Caco-2 (cell line): ENCODE results near the gene SIAH3. TPM values are rescaled to one million over a fixed set of nuclear protein-coding genes. Genes with fewer than 3 reads are reported as not detected.

ENCODE experiments used
- BruUV-seq: library from RNA; stranded (reverse); fragments of 400-500 nt; replicated peaks from 2 replicates; lab custom pipeline; 2021; lab: Mats Ljungman, UMichigan
- CTCF ChIA-PET: fragments of 300-600 bp; sonication (Branson Sonifier 250); formaldehyde crosslinking; loops from one replicate; lab custom pipeline; 2022; ENCODE audit warnings: antibody characterized with exemption; lab: Charles Lee
- POLR2A ChIA-PET: fragments of 300-600 bp; sonication (Branson Sonifier 250); formaldehyde crosslinking; loops from one replicate; lab custom pipeline; 2022; ENCODE audit warnings: antibody characterized with exemption; lab: Charles Lee
- DNase-seq, 2 experiments: peaks; one replicate each; pipeline versions ENCODE4 v3.0.0 to v3.0.0-alpha.2; 2020 to 2022
- H3K27me3 ChIP-seq: replicated peaks from 2 replicates; pipeline ENCODE4 v1.6.0; 2011; ENCODE audit warnings: low read length; ENCODE audit not compliant: control insufficient read depth, insufficient read depth
- H3K36me3 ChIP-seq: 2 replicates; pipeline ENCODE4 v1.5.1; 2011; ENCODE audit warnings: low read length; ENCODE audit not compliant: control insufficient read depth, insufficient read depth
- H3K4me1 ChIP-seq: fragments of 250-450 bp; sonication (Bioruptor Pico); 2 replicates; pipeline ENCODE4 v1.5.1; 2020; ENCODE audit warnings: mild to moderate bottlenecking
- H3K4me3 ChIP-seq: 2 replicates; pipeline ENCODE4 v1.5.1; 2011; ENCODE audit warnings: low read depth, mild to moderate bottlenecking, control low read depth, low read length
- H3K9me3 ChIP-seq: fragments of 250-450 bp; sonication (Bioruptor Pico); 2 replicates; pipeline ENCODE4 v1.5.1; 2020; ENCODE audit warnings: mild to moderate bottlenecking, moderate library complexity
- H3K27ac Mint-ChIP-seq: one replicate; pipeline ENCODE4 v1.8.0; 2022; ENCODE audit warnings: mixed read lengths; ENCODE audit not compliant: unreplicated experiment
- H3K27me3 Mint-ChIP-seq: one replicate; pipeline ENCODE4 v1.8.0; 2022; ENCODE audit warnings: mixed read lengths; ENCODE audit not compliant: insufficient read depth, unreplicated experiment
- H3K36me3 Mint-ChIP-seq: one replicate; pipeline ENCODE4 v1.8.0; 2022; ENCODE audit warnings: mild to moderate bottlenecking, mixed read lengths; ENCODE audit not compliant: insufficient read depth, unreplicated experiment
- H3K4me1 Mint-ChIP-seq: one replicate; pipeline ENCODE4 v1.8.0; 2022; ENCODE audit warnings: low read depth, mixed read lengths; ENCODE audit not compliant: unreplicated experiment
- H3K4me3 Mint-ChIP-seq: one replicate; pipeline ENCODE4 v1.8.0; 2022; ENCODE audit warnings: mild to moderate bottlenecking, moderate library complexity, mixed read lengths; ENCODE audit not compliant: unreplicated experiment
- H3K9me3 Mint-ChIP-seq: one replicate; pipeline ENCODE4 v1.8.0; 2022; ENCODE audit warnings: mixed read lengths; ENCODE audit not compliant: unreplicated experiment
- intact Hi-C: fragments of 100-400 bp; cut with micrococcal nuclease; formaldehyde crosslinking; loops from one replicate; pipeline ENCODE4 v1.10.0; 2022; ENCODE audit not compliant: unreplicated experiment
- total RNA-seq: library from RNA; stranded (reverse); gene quantifications from 2 replicates; pipeline ENCODE4 v1.2.3, GENCODE V29; 2022
- TF ChIP-seq, protein P1 (sequence below), 2 experiments: fragments of 200-600 bp in 1 of 2; IDR thresholded peaks; 1 replicate in 1 of 2; 2 replicates in 1 of 2; pipeline versions ENCODE4 v1.5.1 to v1.8.0; 2011 to 2022; ENCODE audit warnings: antibody characterized with exemption in 1 of 2, control low read depth in 1 of 2, inconsistent platforms in 1 of 2, low read depth in 1 of 2, low read length in 1 of 2, mild to moderate bottlenecking in 1 of 2, moderate library complexity in 1 of 2; ENCODE audit not compliant: insufficient read depth in 1 of 2, severe bottlenecking in 1 of 2, unreplicated experiment in 1 of 2

Gene SIAH3
- total RNA-seq, 1 experiment from 2014 or later = not detected

DNA sequence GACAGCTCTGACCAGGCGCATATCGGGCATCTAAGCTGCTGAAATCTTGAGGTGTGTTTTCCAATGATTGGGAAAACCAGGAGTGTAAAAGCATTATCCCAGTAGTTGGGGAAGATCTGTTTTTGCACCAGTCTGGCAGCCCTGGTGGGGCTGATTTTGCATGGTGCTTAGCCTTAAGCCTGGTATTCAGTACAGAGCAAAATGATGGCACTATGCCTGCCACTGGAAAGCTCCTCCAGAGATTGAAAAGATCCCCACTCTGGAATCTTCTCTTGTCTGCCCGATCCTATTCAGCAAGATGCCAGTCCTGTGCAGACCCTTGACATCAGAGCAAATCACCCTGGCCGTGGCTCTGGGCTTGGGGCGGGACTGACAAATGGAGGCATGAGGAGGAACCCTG lies 44.7 kb upstream of the SIAH3 start:
- Mint-ChIP-seq H3K27ac (no peak overlapping the region), H3K4me3 (no peak overlapping the region), H3K36me3 (no peaks in the 10 kb centered on the region), H3K27me3 (peaks cover 21% of the 10 kb centered on the region), H3K4me1 (no peaks in the 10 kb centered on the region), H3K9me3 (no peaks in the 10 kb centered on the region)
- no peak for DNase-seq
- POLR2A ChIA-PET = no interaction called here
- Histone ChIP-seq H3K9me3 (no peaks in the 10 kb centered on the region), H3K27me3 (peaks cover 1% of the 10 kb centered on the region; the same call in 1 of the 2 replicates), H3K4me3 (no peak overlapping the region), H3K4me1 (no peaks in the 10 kb centered on the region), H3K36me3 (no peaks in the 10 kb centered on the region)
- TF ChIP-seq, protein P1, sequence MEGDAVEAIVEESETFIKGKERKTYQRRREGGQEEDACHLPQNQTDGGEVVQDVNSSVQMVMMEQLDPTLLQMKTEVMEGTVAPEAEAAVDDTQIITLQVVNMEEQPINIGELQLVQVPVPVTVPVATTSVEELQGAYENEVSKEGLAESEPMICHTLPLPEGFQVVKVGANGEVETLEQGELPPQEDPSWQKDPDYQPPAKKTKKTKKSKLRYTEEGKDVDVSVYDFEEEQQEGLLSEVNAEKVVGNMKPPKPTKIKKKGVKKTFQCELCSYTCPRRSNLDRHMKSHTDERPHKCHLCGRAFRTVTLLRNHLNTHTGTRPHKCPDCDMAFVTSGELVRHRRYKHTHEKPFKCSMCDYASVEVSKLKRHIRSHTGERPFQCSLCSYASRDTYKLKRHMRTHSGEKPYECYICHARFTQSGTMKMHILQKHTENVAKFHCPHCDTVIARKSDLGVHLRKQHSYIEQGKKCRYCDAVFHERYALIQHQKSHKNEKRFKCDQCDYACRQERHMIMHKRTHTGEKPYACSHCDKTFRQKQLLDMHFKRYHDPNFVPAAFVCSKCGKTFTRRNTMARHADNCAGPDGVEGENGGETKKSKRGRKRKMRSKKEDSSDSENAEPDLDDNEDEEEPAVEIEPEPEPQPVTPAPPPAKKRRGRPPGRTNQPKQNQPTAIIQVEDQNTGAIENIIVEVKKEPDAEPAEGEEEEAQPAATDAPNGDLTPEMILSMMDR (IDR thresholded peaks at IDR 0.05; ENCODE audit: insufficient read depth in 1 of 2, low read depth in 1 of 2, low read length in 1 of 2, severe bottlenecking in 1 of 2, unreplicated experiment in 1 of 2) = no peak
- no TSS peak for BruUV-seq
- intact Hi-C loops = no loop called here
- CTCF ChIA-PET = no interaction called here

DNA sequence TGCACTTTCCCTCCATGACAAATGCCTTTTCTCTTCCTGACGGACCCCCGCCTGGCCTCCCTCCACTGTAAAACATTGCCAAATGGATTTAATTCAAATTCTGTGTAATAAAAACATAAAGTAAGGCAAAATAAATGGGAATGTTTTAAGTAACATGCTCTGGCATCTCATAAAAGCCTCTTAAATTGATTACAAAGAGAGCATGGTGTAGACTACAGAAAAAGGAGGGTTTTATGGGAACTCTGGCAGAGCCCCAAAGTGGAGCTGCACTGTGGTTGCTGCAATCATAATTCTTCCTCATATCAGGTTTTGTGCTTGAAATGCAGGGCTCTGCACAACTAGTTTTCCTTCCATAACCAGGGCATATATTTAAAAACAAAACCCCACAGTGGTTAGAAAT lies 44.3 kb upstream of the SIAH3 start:
- Histone ChIP-seq H3K9me3 (no peaks in the 10 kb centered on the region), H3K36me3 (no peaks in the 10 kb centered on the region), H3K27me3 (peaks cover 1% of the 10 kb centered on the region; the same call in 1 of the 2 replicates), H3K4me1 (no peaks in the 10 kb centered on the region), H3K4me3 (no peak overlapping the region)
- TF ChIP-seq, protein P1 (IDR thresholded peaks at IDR 0.05; ENCODE audit: insufficient read depth in 1 of 2, low read depth in 1 of 2, low read length in 1 of 2, severe bottlenecking in 1 of 2, unreplicated experiment in 1 of 2) = no peak
- H3K4me3 Mint-ChIP-seq = no peak overlapping the region
- H3K9me3 Mint-ChIP-seq = no peaks in the 10 kb centered on the region
- BruUV-seq = no TSS peak
- no peaks in the 10 kb centered on the region for H3K36me3 Mint-ChIP-seq
- no peak for DNase-seq
- H3K27ac Mint-ChIP-seq = no peak overlapping the region
- POLR2A ChIA-PET = no interaction called here
- peaks cover 21% of the 10 kb centered on the region for H3K27me3 Mint-ChIP-seq
- CTCF ChIA-PET = no interaction called here
- intact Hi-C loops = no loop called here
- H3K4me1 Mint-ChIP-seq = no peaks in the 10 kb centered on the region

DNA sequence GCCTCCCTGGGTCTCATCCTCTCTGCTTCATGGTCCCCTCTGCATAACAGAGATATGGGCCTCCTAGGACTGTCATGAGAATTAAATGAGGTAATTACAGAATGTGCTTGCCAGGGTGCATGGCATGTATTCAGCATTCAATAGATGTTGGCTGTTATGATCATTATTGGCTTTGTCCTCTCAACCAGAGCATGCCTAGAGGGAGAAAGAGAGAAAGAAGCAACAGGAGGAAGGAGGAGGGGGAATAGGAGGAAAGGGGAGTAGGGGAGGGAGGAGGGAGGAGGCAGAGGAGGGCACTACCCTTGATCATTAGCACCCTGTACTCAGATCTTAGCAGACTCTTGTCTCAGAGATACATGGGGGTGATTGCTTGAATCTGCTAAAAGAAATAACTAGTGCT lies 41.0 kb upstream of the SIAH3 start:
- Histone ChIP-seq H3K27me3 (peaks cover 1% of the 10 kb centered on the region; the same call in 1 of the 2 replicates), H3K4me3 (no peak overlapping the region), H3K9me3 (no peaks in the 10 kb centered on the region), H3K4me1 (no peaks in the 10 kb centered on the region), H3K36me3 (no peaks in the 10 kb centered on the region)
- POLR2A ChIA-PET = no interaction called here
- Mint-ChIP-seq H3K36me3 (no peaks in the 10 kb centered on the region), H3K27ac (no peak overlapping the region), H3K4me1 (no peaks in the 10 kb centered on the region), H3K4me3 (no peak overlapping the region), H3K9me3 (no peaks in the 10 kb centered on the region), H3K27me3 (peaks cover 14% of the 10 kb centered on the region)
- no peak for DNase-seq
- CTCF ChIA-PET = no interaction called here
- TF ChIP-seq, protein P1 (IDR thresholded peaks at IDR 0.05; ENCODE audit: insufficient read depth in 1 of 2, low read depth in 1 of 2, low read length in 1 of 2, severe bottlenecking in 1 of 2, unreplicated experiment in 1 of 2) = no peak
- no TSS peak for BruUV-seq
- intact Hi-C loops = no loop called here
